A549 (cell line): ENCODE results near the gene TSPAN18. TPM values are rescaled to one million over a fixed set of nuclear protein-coding genes. Genes with fewer than 3 reads are reported as not detected.

Source experiments
- ATAC-seq, 2 experiments: fragments of 200-7000 bp in 1 of 2; fragments of >200 bp in 1 of 2; cut with Nextera tagmentation in 1 of 2; cut with Tn5 transposase in 1 of 2; 3 replicates each; pipeline versions ENCODE4 v1.8.0 to v1.9.1; 2018 to 2020; ENCODE audit warnings: mild to moderate bottlenecking in 1 of 2, moderate library complexity in 1 of 2
- CTCF ChIA-PET: fragments of 300-600 bp; sonication (Branson Sonifier 250); formaldehyde crosslinking; extraction: SDS; loops from one replicate; lab custom pipeline; 2021; ENCODE audit warnings: antibody characterized with exemption, inconsistent platforms; lab: Yijun Ruan, JAX
- POLR2A ChIA-PET: fragments of 350-600 bp; formaldehyde crosslinking; extraction: SDS; loops from one replicate; lab custom pipeline; 2021; ENCODE audit warnings: antibody characterized with exemption, inconsistent platforms; lab: Yijun Ruan, JAX
- DNase-seq, 2 experiments: peaks; one replicate each; pipeline versions ENCODE4 v3.0.0 to v3.0.0-alpha.2; 2011 to 2016; ENCODE audit warnings: low read depth in 1 of 2, low spot score in 1 of 2
- FAIRE-seq: peaks from 2 replicates; lab custom pipeline; 2011; peaks lifted over from hg19 to GRCh38; lab: Jason Lieb, UNC
- H3K27ac ChIP-seq, 2 experiments: fragments of >200 bp; sonication (Bioruptor Twin); formaldehyde crosslinking; 3 replicates each; pipeline ENCODE4 v1.5.1; 2016 to 2017
- H3K4me1 ChIP-seq: fragments of >200 bp; sonication (Bioruptor Twin); formaldehyde crosslinking; 3 replicates; pipeline ENCODE4 v1.6.1; 2016
- H3K4me2 ChIP-seq: fragments of >200 bp; sonication (Bioruptor Twin); formaldehyde crosslinking; 3 replicates; pipeline ENCODE4 v1.6.1; 2016
- H3K4me3 ChIP-seq: fragments of >200 bp; sonication (Bioruptor Twin); formaldehyde crosslinking; 3 replicates; pipeline ENCODE4 v1.5.1; 2016
- H3K9me3 ChIP-seq: fragments of >200 bp; sonication (Bioruptor Twin); formaldehyde crosslinking; 3 replicates; pipeline ENCODE4 v1.6.1; 2016
- ATOH8 ChIP-seq: fragments of 250-450 bp; sonication (Bioruptor Pico); IDR thresholded peaks from 2 replicates; pipeline ENCODE4 v1.5.0; 2020; ENCODE audit warnings: low read depth, mild to moderate bottlenecking, moderate library complexity
- BCL3 ChIP-seq: fragments of >200 bp; sonication (Bioruptor Twin); formaldehyde crosslinking; IDR thresholded peaks from 3 replicates; pipeline ENCODE4 v1.6.1; 2016
- BHLHE40 ChIP-seq: IDR thresholded peaks from 2 replicates; pipeline ENCODE4 v1.6.1; 2012; ENCODE audit warnings: low read depth, low read length, inconsistent platforms
- CBX8 ChIP-seq: fragments of 200-600 bp; sonication (generic); IDR thresholded peaks from 2 replicates; pipeline ENCODE4 v1.6.1; 2016
- EHF ChIP-seq: fragments of 250-450 bp; sonication (Bioruptor Pico); IDR thresholded peaks from 2 replicates; pipeline ENCODE4 v1.5.0; 2020; ENCODE audit warnings: mild to moderate bottlenecking
- EHMT2 ChIP-seq: fragments of 200-600 bp; sonication (generic); IDR thresholded peaks from 2 replicates; pipeline ENCODE4 v1.6.1; 2016; ENCODE audit warnings: antibody characterized with exemption, low read depth, mild to moderate bottlenecking, moderate library complexity
- ELK1 ChIP-seq: fragments of 150-350 bp; IDR thresholded peaks from 2 replicates; pipeline ENCODE4 v1.6.1; 2014; ENCODE audit warnings: low read depth, mild to moderate bottlenecking, low read length
- EP300 ChIP-seq, 2 experiments: fragments of >200 bp; sonication (Bioruptor Twin); formaldehyde crosslinking; IDR thresholded peaks; 2 replicates in 1 of 2; 3 replicates in 1 of 2; pipeline ENCODE4 v1.6.1; 2016 to 2017
- FOSB ChIP-seq: fragments of 250-450 bp; sonication (Bioruptor Pico); IDR thresholded peaks from 2 replicates; pipeline ENCODE4 v1.5.0; 2020; ENCODE audit warnings: mild to moderate bottlenecking, moderate library complexity
- GATA3 ChIP-seq: IDR thresholded peaks from 2 replicates; pipeline ENCODE4 v1.6.1; 2012; ENCODE audit warnings: borderline replicate concordance
- HDAC2 ChIP-seq: fragments of 200-600 bp; sonication (generic); IDR thresholded peaks from 2 replicates; pipeline ENCODE4 v1.6.1; 2016
- HES2 ChIP-seq: fragments of >200 bp; sonication (Bioruptor Twin); formaldehyde crosslinking; IDR thresholded peaks from 2 replicates; pipeline ENCODE4 v1.6.1; 2016
- HOXA7 ChIP-seq: fragments of 250-450 bp; sonication (Bioruptor Pico); IDR thresholded peaks from 2 replicates; pipeline ENCODE4 v1.5.0; 2020; ENCODE audit warnings: mild to moderate bottlenecking, moderate library complexity
- HOXB13 ChIP-seq: fragments of 250-450 bp; sonication (Bioruptor Pico); IDR thresholded peaks from 2 replicates; pipeline ENCODE4 v1.5.0; 2020; ENCODE audit warnings: low read depth, mild to moderate bottlenecking, moderate library complexity
- KDM1A ChIP-seq: fragments of 200-600 bp; sonication (generic); IDR thresholded peaks from 2 replicates; pipeline ENCODE4 v1.6.1; 2016; ENCODE audit warnings: low read depth, mild to moderate bottlenecking
- KDM5A ChIP-seq: fragments of 200-600 bp; sonication (generic); IDR thresholded peaks from 2 replicates; pipeline ENCODE4 v1.6.1; 2016; ENCODE audit warnings: antibody characterized with exemption, mild to moderate bottlenecking
- MAFK ChIP-seq: fragments of 450-650 bp; IDR thresholded peaks from 2 replicates; pipeline ENCODE4 v1.6.1; 2014; ENCODE audit not compliant: partially characterized antibody
- PHF8 ChIP-seq: fragments of 200-600 bp; sonication (generic); IDR thresholded peaks from 2 replicates; pipeline ENCODE4 v1.6.1; 2016; ENCODE audit warnings: low read depth, mild to moderate bottlenecking, antibody characterized with exemption, moderate library complexity, borderline replicate concordance
- POLR2AphosphoS2 ChIP-seq: conservative IDR thresholded peaks from 2 replicates; pipeline ENCODE4 v1.6.1; 2012; ENCODE audit warnings: low read length, improper control_type of control experiment, inconsistent platforms
- RAD21 ChIP-seq, 2 experiments: fragments of >200 bp in 1 of 2; sonication (Bioruptor Twin) in 1 of 2; formaldehyde crosslinking in 1 of 2; IDR thresholded peaks in 1 of 2; conservative IDR thresholded peaks in 1 of 2; 2 replicates in 1 of 2; 3 replicates in 1 of 2; pipeline ENCODE4 v1.6.1; 2012 to 2018; ENCODE audit warnings: inconsistent platforms in 1 of 2
- REST ChIP-seq: fragments of 200-600 bp; sonication (generic); IDR thresholded peaks from 2 replicates; pipeline ENCODE4 v1.6.1; 2016; ENCODE audit warnings: antibody characterized with exemption, mild to moderate bottlenecking, moderate library complexity
- SMC3 ChIP-seq: fragments of >200 bp; sonication (Bioruptor Twin); formaldehyde crosslinking; IDR thresholded peaks from 3 replicates; pipeline ENCODE4 v1.6.1; 2018; ENCODE audit warnings: inconsistent platforms
- SREBF2 ChIP-seq: fragments of 450-650 bp; IDR thresholded peaks from 2 replicates; pipeline ENCODE4 v1.6.1; 2014; ENCODE audit warnings: mild to moderate bottlenecking, moderate library complexity
- TP53 ChIP-seq: fragments of 250-450 bp; sonication (Bioruptor Pico); IDR thresholded peaks from 2 replicates; pipeline ENCODE4 v1.5.0; 2021; ENCODE audit warnings: mild to moderate bottlenecking, moderate library complexity
- ZFP36 ChIP-seq: fragments of 450-650 bp; IDR thresholded peaks from 2 replicates; pipeline ENCODE4 v1.6.1; 2014; ENCODE audit warnings: borderline replicate concordance; ENCODE audit not compliant: partially characterized antibody
- WGBS: methylation state at CpG from one replicate; pipeline ENCODE4 v1.1.6; 2017; ENCODE audit errors: missing lambda C conversion rate; 5-methylcytosine and 5-hydroxymethylcytosine counted together
- polyA plus RNA-seq, 4 experiments: library from polyadenylated mRNA; depleted of rRNA in 3 of 4; stranded (reverse); fragments of >200 nt; fragmentation: RNase III in 1 of 4; extraction: RNeasy Plus Mini Kit Qiagen cat#74134 plus additional on column Dnase treatment in 1 of 4; gene quantifications; 2 replicates in 3 of 4; 3 replicates in 1 of 4; pipeline ENCODE4 v1.2.3, GENCODE V29; 2011 to 2017
- TF ChIP-seq, protein P1 (sequence below): IDR thresholded peaks from 2 replicates; pipeline ENCODE4 v1.6.1; 2012

Gene TSPAN18
- polyA plus RNA-seq, 2 of the 4 experiments (the other 2 are of a cell fraction), result 0.81 to 4.5 TPM

DNA sequence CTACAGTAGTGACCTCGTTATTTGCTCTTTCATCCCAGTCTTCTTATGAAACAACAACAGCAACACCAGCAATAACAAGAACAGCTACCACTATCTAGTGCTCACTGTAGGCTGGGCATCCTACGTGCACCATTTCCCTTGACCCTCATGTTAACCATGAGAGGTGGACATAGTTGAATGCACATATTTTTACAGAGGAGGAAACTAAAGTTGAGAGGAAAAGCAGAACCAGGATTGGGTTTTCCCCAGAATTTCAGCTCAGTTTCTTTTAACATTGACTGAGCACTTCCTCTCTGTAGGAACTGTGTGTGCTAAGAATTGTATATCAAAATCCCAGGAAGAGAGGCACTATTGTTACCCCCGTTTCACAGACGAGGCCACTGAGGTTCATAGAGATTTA, 39.4 kb upstream of the TSPAN18 start:
- Histone ChIP-seq H3K27ac (no peak overlapping the region), H3K4me3 (no peak overlapping the region), H3K4me1 (no peaks in the 10 kb centered on the region), H3K4me2 (no peak overlapping the region), H3K9me3 (peaks cover 6% of the 10 kb centered on the region; the same call in 2 of the 3 replicates)
- no peak for TF ChIP-seq HOXB13 (CRISPR knock-in tag)
- no peak for TF ChIP-seq KDM5A
- TF ChIP-seq ZFP36, result no peak
- TF ChIP-seq, protein P1, sequence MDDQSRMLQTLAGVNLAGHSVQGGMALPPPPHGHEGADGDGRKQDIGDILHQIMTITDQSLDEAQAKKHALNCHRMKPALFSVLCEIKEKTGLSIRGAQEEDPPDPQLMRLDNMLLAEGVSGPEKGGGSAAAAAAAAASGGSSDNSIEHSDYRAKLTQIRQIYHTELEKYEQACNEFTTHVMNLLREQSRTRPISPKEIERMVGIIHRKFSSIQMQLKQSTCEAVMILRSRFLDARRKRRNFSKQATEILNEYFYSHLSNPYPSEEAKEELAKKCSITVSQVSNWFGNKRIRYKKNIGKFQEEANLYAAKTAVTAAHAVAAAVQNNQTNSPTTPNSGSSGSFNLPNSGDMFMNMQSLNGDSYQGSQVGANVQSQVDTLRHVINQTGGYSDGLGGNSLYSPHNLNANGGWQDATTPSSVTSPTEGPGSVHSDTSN, result no peak
- TF ChIP-seq RAD21 (conservative IDR thresholded peaks at IDR 0.05 in 1 of 2, IDR thresholded peaks at IDR 0.05 in 1 of 2), result no peak
- TF ChIP-seq CBX8, result no peak
- no peak for TF ChIP-seq HES2
- no peak for TF ChIP-seq HDAC2
- no peak for TF ChIP-seq BCL3
- DNase-seq (no peak), FAIRE-seq (no peak), ATAC-seq (no peak)
- ChIA-PET POLR2A (no interaction called here), CTCF (interaction anchor here (0.7 to 0.8 kb wide), 2 partner anchors 224 to 249 kb away, joined by 3 to 4 read pairs; no protein-coding TSS in a partner anchor)
- 5% methylated on average over 4 of the region's 4 CpGs for WGBS

- H3K4me3 ChIP-seq, result no peak overlapping the region
- ATAC-seq, result no peak
- no peak for TF ChIP-seq KDM1A
- no peak for TF ChIP-seq HOXA7 (CRISPR knock-in tag)
- TF ChIP-seq BCL3, result no peak
- no peak for TF ChIP-seq GATA3
- no peak for TF ChIP-seq POLR2AphosphoS2
- no peak for TF ChIP-seq KDM5A
- TF ChIP-seq FOSB (CRISPR knock-in tag), result no peak
- TF ChIP-seq ATOH8 (CRISPR knock-in tag), result no peak
- no peak for TF ChIP-seq EHF (CRISPR knock-in tag)
- TF ChIP-seq SMC3, result no peak
- no peak for TF ChIP-seq PHF8
- no peak for TF ChIP-seq EHMT2
- no peak for TF ChIP-seq TP53 (CRISPR knock-in tag)
- no peak for TF ChIP-seq REST
- TF ChIP-seq MAFK, result no peak
- no peak for TF ChIP-seq SREBF2
- TF ChIP-seq EP300 (IDR thresholded peaks at IDR 0.05), result no peak
- no peak for TF ChIP-seq ELK1
- TF ChIP-seq BHLHE40, result no peak
- TF ChIP-seq, all 56 proteins: peak for 0
- H3K4me1 ChIP-seq, result no peaks in the 10 kb centered on the region
- CTCF ChIA-PET, result interaction anchor here (0.7 to 1.0 kb wide), 3 partner anchors 15 to 205 kb away, joined by 3 read pairs; no protein-coding TSS in a partner anchor
- peaks cover 6% of the 10 kb centered on the region; the same call in 2 of the 3 replicates for H3K9me3 ChIP-seq
- no peak overlapping the region for H3K4me2 ChIP-seq
- 35% methylated on average over 2 of the region's 2 CpGs for WGBS
- no peak for DNase-seq
- no peak overlapping the region for H3K27ac ChIP-seq
- no peak for FAIRE-seq
- POLR2A ChIA-PET, result no interaction called here
Measured at GRCh38 chr11:44689265-44689664, 37.5 kb upstream of the TSPAN18 start.
